Karpas-422 (cell line): ENCODE measurements around the gene CCSER1. TPM values are rescaled to one million over a fixed set of nuclear protein-coding genes. Genes with fewer than 3 reads are reported as not detected.
"Not testable (repeated sequence)": the region's sequence is repeated elsewhere in the genome, so short reads cannot be mapped to it uniquely, and the experiment has no call there.

ENCODE experiments used
- DNase-seq: peaks from one replicate; pipeline ENCODE4 v3.0.0-alpha.2; 2015
- H2AFZ ChIP-seq: fragments of 200-600 bp; sonication (generic); 2 replicates; pipeline ENCODE4 v1.6.1; 2014; ENCODE audit warnings: antibody characterized with exemption, low read length, mixed read lengths
- H3K27ac ChIP-seq: fragments of 200-600 bp; sonication (generic); 2 replicates; pipeline ENCODE4 v1.5.1; 2014; ENCODE audit warnings: mild to moderate bottlenecking, low read length, moderate library complexity
- H3K27me3 ChIP-seq: fragments of 200-600 bp; sonication (generic); 2 replicates; pipeline ENCODE4 v1.6.1; 2014; ENCODE audit warnings: low read length, mixed read lengths
- H3K36me3 ChIP-seq: fragments of 200-600 bp; sonication (generic); 2 replicates; pipeline ENCODE4 v1.6.1; 2014; ENCODE audit warnings: low read length, mixed read lengths; ENCODE audit not compliant: insufficient read depth
- H3K4me1 ChIP-seq: fragments of 200-600 bp; sonication (generic); 2 replicates; pipeline ENCODE4 v1.6.1; 2014; ENCODE audit warnings: mild to moderate bottlenecking, low read length, mixed read lengths
- H3K4me2 ChIP-seq: fragments of 200-600 bp; sonication (generic); 2 replicates; pipeline ENCODE4 v1.6.1; 2014; ENCODE audit warnings: low read length, low read depth, mild to moderate bottlenecking; ENCODE audit not compliant: poor library complexity, severe bottlenecking
- H3K4me3 ChIP-seq: fragments of 200-600 bp; sonication (generic); 2 replicates; pipeline ENCODE4 v1.5.1; 2014; ENCODE audit warnings: mild to moderate bottlenecking, antibody characterized with exemption, low read length, mixed read lengths
- H3K79me2 ChIP-seq: fragments of 200-600 bp; sonication (generic); 2 replicates; pipeline ENCODE4 v1.6.1; 2014; ENCODE audit warnings: mild to moderate bottlenecking, low read length, mixed read lengths
- H3K9ac ChIP-seq: fragments of 200-600 bp; sonication (generic); 2 replicates; pipeline ENCODE4 v1.6.0; 2014; ENCODE audit warnings: low read length
- H3K9me2 ChIP-seq: fragments of 200-600 bp; sonication (generic), shearing (Covaris generic); replicated peaks from 2 replicates; pipeline ENCODE4 v1.6.0; 2014; ENCODE audit warnings: mild to moderate bottlenecking, low read length, moderate library complexity; ENCODE audit not compliant: insufficient read depth
- H3K9me3 ChIP-seq: fragments of 300-700, 200-600 bp; sonication (generic); 2 replicates; pipeline ENCODE4 v1.6.1; 2014; ENCODE audit warnings: low read length, mixed read lengths
- H4K20me1 ChIP-seq: fragments of 200-600 bp; sonication (generic); 2 replicates; pipeline ENCODE4 v1.6.1; 2014; ENCODE audit warnings: mild to moderate bottlenecking, antibody characterized with exemption, low read length, low read depth; ENCODE audit not compliant: insufficient read depth
- total RNA-seq: library from RNA; depleted of rRNA; stranded (reverse); fragments of >200 nt; shearing (Covaris generic); gene quantifications from 2 replicates; pipeline ENCODE4 v1.2.3, GENCODE V29; 2014; ENCODE audit warnings: low replicate concordance

CCSER1 gene
- total RNA-seq, 1 experiment from 2014 or later = 3.6 TPM

DNA sequence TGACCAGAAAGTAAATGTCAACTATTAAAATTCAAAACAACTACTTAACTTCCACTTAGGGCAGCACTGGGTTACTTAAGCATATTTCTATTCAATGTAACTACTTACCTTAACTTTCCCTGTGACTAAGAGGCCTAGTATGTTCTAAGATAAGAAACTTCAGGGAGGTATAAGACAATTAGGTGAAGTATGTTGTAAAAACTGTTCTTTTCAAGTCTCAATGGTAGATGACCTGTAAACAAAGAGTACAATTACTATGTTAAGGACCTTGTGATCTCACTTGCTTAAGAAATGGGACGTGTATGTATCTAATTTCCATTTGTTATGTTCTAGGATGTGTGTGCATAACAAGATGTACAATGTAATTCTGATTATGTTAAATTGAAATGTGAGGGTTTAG is 960.5 kb downstream of the CCSER1 start:
- Histone ChIP-seq H3K4me2 (no peak overlapping the region), H3K4me3 (no peak overlapping the region), H2AFZ (no peak overlapping the region), H3K9me2 (no peaks in the 10 kb centered on the region), H4K20me1 (no peaks in the 10 kb centered on the region), H3K9ac (no peak overlapping the region), H3K36me3 (no peaks in the 10 kb centered on the region), H3K9me3 (no peaks in the 10 kb centered on the region), H3K4me1 (no peaks in the 10 kb centered on the region), H3K79me2 (no peaks in the 10 kb centered on the region), H3K27me3 (peaks cover 3% of the 10 kb centered on the region; the same call in 1 of the 2 replicates), H3K27ac (no peak overlapping the region)
- no peak for DNase-seq

DNA sequence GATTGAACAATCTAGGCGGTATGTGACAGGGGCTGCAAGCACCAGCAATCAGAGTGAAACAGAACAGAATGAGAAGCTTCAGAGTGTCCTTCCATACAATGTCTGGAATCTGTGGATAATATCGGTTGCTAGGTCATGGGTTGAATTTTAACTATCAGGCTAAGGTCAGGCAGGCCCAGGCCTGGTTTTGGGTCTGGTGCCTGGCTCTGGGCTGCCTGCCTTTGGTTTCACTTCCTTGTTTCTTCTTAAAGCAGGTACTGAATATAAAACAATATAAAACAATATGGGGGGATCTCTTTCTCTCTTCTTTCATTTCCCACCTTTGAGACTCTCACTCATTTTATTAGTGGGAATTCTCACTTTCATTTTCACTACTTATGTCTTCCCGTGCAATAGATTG is 962.0 kb downstream of the CCSER1 start:
- Histone ChIP-seq H3K4me1 (no peaks in the 10 kb centered on the region), H3K4me3 (no peak overlapping the region), H3K9me3 (no peaks in the 10 kb centered on the region), H3K9ac (no peak overlapping the region), H3K36me3 (no peaks in the 10 kb centered on the region), H3K27me3 (peaks cover 3% of the 10 kb centered on the region; the same call in 1 of the 2 replicates), H3K27ac (no peak overlapping the region), H3K4me2 (no peak overlapping the region), H4K20me1 (no peaks in the 10 kb centered on the region), H2AFZ (no peak overlapping the region), H3K9me2 (no peaks in the 10 kb centered on the region), H3K79me2 (no peaks in the 10 kb centered on the region)
- peak; percentile 48 for DNase-seq

DNA sequence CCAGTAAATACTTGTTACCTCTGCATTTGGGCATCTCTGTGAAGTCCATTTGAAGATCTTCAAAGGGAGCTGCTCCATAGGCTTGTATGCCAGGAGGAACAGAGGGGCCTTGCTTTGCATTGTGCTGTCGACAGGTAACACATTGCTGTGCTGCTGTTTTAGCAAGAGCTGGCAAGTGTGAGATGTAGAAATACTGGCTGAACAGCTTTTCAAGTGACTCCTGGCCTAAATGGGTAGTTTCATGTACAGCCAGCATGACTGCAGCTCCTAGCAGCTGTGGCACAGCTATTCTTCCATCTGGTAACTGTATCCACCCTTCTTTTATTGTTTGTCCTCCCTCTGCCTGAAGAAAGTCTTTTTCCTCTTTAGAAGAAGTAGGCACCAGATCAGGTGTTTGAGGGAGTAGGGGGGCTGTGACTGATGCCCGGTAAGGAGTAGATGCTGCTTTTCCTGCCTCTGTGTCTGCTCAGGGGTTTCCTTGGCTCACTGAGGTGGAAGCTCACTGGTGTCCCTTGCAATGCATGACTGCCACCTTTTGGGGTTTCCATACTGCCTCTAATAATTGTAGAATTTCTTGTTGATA is 965.3 kb downstream of the CCSER1 start:
- H2AFZ ChIP-seq = no peak overlapping the region
- H3K4me3 ChIP-seq = no peak overlapping the region
- no peaks in the 10 kb centered on the region for H3K79me2 ChIP-seq
- H3K4me1 ChIP-seq = no peaks in the 10 kb centered on the region
- H3K27ac ChIP-seq = no peak overlapping the region
- no peaks in the 10 kb centered on the region for H3K36me3 ChIP-seq
- H3K27me3 ChIP-seq = peaks cover 3% of the 10 kb centered on the region; the same call in 1 of the 2 replicates
- no peaks in the 10 kb centered on the region for H3K9me2 ChIP-seq
- H3K4me2 ChIP-seq = no peak overlapping the region
- no peaks in the 10 kb centered on the region for H3K9me3 ChIP-seq
- no peak for DNase-seq
- H3K9ac ChIP-seq = no peak overlapping the region
- no peaks in the 10 kb centered on the region for H4K20me1 ChIP-seq

DNA sequence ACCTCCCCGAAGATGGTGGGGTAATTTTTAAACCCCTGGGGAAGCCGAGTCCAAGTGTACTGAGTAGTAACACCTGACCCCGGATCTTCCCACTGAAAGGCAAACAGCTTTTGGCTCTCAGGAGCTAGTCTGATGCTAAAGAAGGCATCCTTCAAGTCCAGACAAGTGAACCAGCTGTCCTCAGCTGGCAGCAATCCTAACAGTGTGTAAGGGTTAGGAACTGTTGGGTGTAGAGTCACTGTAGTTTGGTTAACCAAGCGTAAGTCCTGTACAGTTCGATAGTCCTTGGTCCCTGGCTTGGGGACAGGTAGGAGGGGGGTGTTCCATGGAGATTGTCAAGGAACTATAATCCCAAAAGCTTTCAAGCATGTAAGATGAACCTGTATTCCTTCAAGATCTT is 967.0 kb downstream of the CCSER1 start:
- not testable (repeated sequence) for H3K9me3 ChIP-seq, H3K27ac ChIP-seq, H3K36me3 ChIP-seq, H3K4me3 ChIP-seq, DNase-seq, H3K9me2 ChIP-seq, H3K27me3 ChIP-seq, H3K79me2 ChIP-seq, H2AFZ ChIP-seq, H4K20me1 ChIP-seq, H3K4me1 ChIP-seq, H3K9ac ChIP-seq, H3K4me2 ChIP-seq

DNA sequence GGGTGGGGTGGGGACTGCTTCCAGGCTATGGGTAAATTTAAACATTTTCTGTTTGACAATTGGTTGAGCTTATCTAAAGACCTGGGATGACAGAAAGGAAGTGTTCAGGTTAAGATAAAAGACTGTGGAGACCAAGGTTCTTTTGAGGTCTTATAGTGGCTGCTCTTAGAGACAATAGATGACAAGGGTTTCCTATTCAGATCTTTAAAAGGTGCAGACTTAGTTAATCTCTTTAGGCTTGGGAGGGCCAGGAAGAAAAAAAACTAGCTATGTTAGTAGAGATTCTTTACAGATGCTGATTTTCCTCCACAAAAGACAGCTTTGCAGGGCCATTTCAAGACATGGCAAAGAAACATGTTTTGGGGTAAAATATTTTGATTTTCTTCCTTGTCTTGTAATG is 972.5 kb downstream of the CCSER1 start:
- H3K4me3 ChIP-seq = no peak overlapping the region

DNA sequence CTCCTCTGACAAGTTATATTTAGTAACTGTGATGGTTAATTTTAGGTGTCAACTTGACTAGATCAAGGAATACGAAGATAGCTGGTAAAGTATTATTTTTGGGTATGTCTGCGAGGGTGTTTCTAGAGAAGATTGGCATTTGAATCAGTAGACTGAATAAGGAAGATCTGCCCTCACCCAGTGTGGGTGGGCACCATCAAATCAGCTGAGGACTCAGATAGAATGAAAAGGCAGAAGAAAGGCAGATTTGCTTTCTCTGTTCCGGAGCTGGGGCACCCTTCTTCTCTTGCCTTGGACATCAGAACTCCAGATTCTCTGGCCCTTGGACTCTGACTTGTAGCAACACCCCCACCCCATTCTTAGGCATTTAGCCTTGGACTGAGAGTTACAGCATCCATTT is 981.6 kb downstream of the CCSER1 start:
- H3K9me2 ChIP-seq = no peaks in the 10 kb centered on the region
- no peaks in the 10 kb centered on the region for H3K9me3 ChIP-seq
- H3K4me3 ChIP-seq = no peak overlapping the region
- H3K36me3 ChIP-seq = no peaks in the 10 kb centered on the region
- H3K27me3 ChIP-seq = no peaks in the 10 kb centered on the region
- H3K79me2 ChIP-seq = no peaks in the 10 kb centered on the region
- no peak overlapping the region for H3K9ac ChIP-seq
- H3K27ac ChIP-seq = no peak overlapping the region
- no peaks in the 10 kb centered on the region for H3K4me1 ChIP-seq
- H3K4me2 ChIP-seq = no peak overlapping the region
- H4K20me1 ChIP-seq = no peaks in the 10 kb centered on the region
- DNase-seq = no peak
- H2AFZ ChIP-seq = no peak overlapping the region

More for the DNA sequence above, 972.5 kb downstream of the CCSER1 start:
- no peaks in the 10 kb centered on the region for H3K36me3 ChIP-seq
- H3K27me3 ChIP-seq = no peaks in the 10 kb centered on the region
- no peaks in the 10 kb centered on the region for H3K9me3 ChIP-seq
- no peak overlapping the region for H3K9ac ChIP-seq
- H4K20me1 ChIP-seq = no peaks in the 10 kb centered on the region
- no peaks in the 10 kb centered on the region for H3K79me2 ChIP-seq
- H3K4me1 ChIP-seq = no peaks in the 10 kb centered on the region
- H3K9me2 ChIP-seq = no peaks in the 10 kb centered on the region
- H2AFZ ChIP-seq = no peak overlapping the region
- no peak for DNase-seq
- no peak overlapping the region for H3K27ac ChIP-seq
- H3K4me2 ChIP-seq = no peak overlapping the region

DNA sequence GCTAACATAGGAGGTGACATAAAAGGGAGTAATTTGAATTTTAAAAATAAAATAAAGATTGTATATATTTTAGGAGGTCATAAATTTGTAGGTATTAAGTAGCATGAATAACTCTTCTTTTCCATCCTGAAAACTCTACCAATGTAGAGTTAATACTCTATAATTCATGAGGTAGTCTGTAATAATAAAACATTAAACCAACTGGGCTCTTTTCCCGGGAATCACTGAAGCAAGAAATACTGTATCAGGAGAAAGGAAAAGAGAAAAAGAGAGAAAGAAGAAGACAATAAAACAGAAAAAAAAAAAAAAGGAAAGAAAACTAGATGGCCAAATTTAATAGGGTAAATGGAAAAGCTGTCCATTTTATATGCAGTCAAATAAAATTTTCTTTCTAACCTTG is 984.4 kb downstream of the CCSER1 start:
- Histone ChIP-seq H3K9me3 (no peaks in the 10 kb centered on the region), H2AFZ (no peak overlapping the region), H3K9ac (no peak overlapping the region), H3K9me2 (no peaks in the 10 kb centered on the region), H3K4me2 (no peak overlapping the region), H3K79me2 (no peaks in the 10 kb centered on the region), H3K27ac (no peak overlapping the region), H3K36me3 (no peaks in the 10 kb centered on the region), H3K27me3 (no peaks in the 10 kb centered on the region), H4K20me1 (no peaks in the 10 kb centered on the region), H3K4me3 (no peak overlapping the region), H3K4me1 (no peaks in the 10 kb centered on the region)
- DNase-seq = no peak

DNA sequence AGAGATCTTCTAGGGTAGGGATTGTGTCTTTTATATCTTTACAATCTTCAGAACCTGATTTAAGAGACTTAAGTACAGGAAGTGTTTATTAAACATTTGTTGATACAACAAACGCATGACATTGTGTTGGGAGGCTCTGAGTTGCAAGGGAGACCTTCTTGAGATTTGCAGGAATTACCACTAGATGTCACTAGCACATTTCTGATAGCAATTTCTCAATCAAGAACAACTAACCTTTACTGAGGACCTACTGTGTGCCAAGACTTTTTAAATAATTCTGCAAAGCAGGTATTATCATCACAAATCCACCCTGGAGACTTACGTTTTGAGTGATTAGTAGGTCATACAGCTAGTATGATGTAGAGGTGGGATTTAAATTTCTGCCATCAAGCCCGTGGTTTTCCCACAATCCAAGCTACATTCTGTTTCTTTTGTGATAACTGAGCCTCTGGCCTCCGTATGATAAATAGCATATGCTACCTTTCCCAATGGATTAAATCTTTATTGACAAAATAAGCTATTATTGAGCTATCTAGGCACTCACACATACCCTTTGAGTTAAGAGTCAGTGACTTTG is 986.0 kb downstream of the CCSER1 start:
- Histone ChIP-seq H3K36me3 (no peaks in the 10 kb centered on the region), H3K27me3 (no peaks in the 10 kb centered on the region), H3K9ac (no peak overlapping the region), H3K4me1 (no peaks in the 10 kb centered on the region), H3K27ac (no peak overlapping the region), H3K4me2 (no peak overlapping the region), H3K9me3 (no peaks in the 10 kb centered on the region), H4K20me1 (no peaks in the 10 kb centered on the region), H2AFZ (no peak overlapping the region), H3K79me2 (no peaks in the 10 kb centered on the region), H3K4me3 (no peak overlapping the region), H3K9me2 (no peaks in the 10 kb centered on the region)
- DNase-seq = peak; percentile 74
